GM12878 (cell line): ENCODE results near the gene GBX1. TPM values are rescaled to one million over a fixed set of nuclear protein-coding genes. Genes with fewer than 3 reads are reported as not detected.

Experiments used
- ATAC-seq: fragments of 200-7000 bp; cut with Tn5 transposase; 3 replicates; pipeline ENCODE4 v1.9.1; 2020; ENCODE audit warnings: mild to moderate bottlenecking, moderate library complexity
- BruUV-seq: library from RNA; stranded (reverse); fragments of 400-500 nt; replicated peaks from 2 replicates; lab custom pipeline; 2021; lab: Mats Ljungman, UMichigan
- CTCF ChIA-PET: fragments of 300-600 bp; sonication (Branson Sonifier 250); formaldehyde crosslinking; extraction: SDS; loops from one replicate; lab custom pipeline; 2021; ENCODE audit warnings: inconsistent platforms; lab: Yijun Ruan, JAX
- POLR2A ChIA-PET: fragments of 350-600 bp; formaldehyde crosslinking; extraction: SDS; loops from one replicate; lab custom pipeline; 2021; ENCODE audit warnings: inconsistent platforms; lab: Charles Lee
- RAD21 ChIA-PET: fragments of 300-600 bp; sonication (Branson Sonifier 250); formaldehyde crosslinking; loops from one replicate; lab custom pipeline; 2023; ENCODE audit warnings: antibody characterized with exemption; ENCODE audit not compliant: unreplicated experiment; lab: Charles Lee
- SMC1A ChIA-PET: fragments of 300-600 bp; sonication (Branson Sonifier 250); formaldehyde crosslinking; loops from one replicate; lab custom pipeline; 2023; ENCODE audit not compliant: unreplicated experiment, uncharacterized antibody; lab: Charles Lee
- DNase-seq: peaks from one replicate; pipeline ENCODE4 v3.0.0-alpha.2; 2011; ENCODE audit warnings: low read depth, low spot score
- FAIRE-seq: peaks from 3 replicates; lab custom pipeline; 2011; peaks lifted over from hg19 to GRCh38; lab: Jason Lieb, UNC
- H2AFZ ChIP-seq: 2 replicates; pipeline ENCODE4 v1.6.0; 2011; ENCODE audit warnings: low read depth, low read length, control low read depth; ENCODE audit not compliant: control insufficient read depth
- H3K27ac ChIP-seq: 2 replicates; pipeline ENCODE4 v1.5.1; 2011; ENCODE audit warnings: control low read depth; ENCODE audit not compliant: control insufficient read depth, insufficient read depth
- H3K27me3 ChIP-seq, 2 experiments: replicated peaks in 1 of 2; 2 replicates each; pipeline versions ENCODE4 v1.6.0 to v1.6.1; 2011; ENCODE audit warnings: low read length in 1 of 2; ENCODE audit not compliant: control insufficient read depth in 2 of 2, insufficient read depth in 2 of 2
- H3K36me3 ChIP-seq, 2 experiments: 2 replicates each; pipeline ENCODE4 v1.5.1; 2011; ENCODE audit warnings: low read length in 1 of 2; ENCODE audit not compliant: control insufficient read depth in 2 of 2, insufficient read depth in 2 of 2
- H3K4me1 ChIP-seq: 2 replicates; pipeline ENCODE4 v1.6.1; 2011; ENCODE audit warnings: mild to moderate bottlenecking, low read length, moderate library complexity, mixed read lengths; ENCODE audit not compliant: control insufficient read depth, insufficient read depth
- H3K4me2 ChIP-seq: 2 replicates; pipeline ENCODE4 v1.6.0; 2011; ENCODE audit warnings: control low read depth; ENCODE audit not compliant: control insufficient read depth, insufficient read depth
- H3K4me3 ChIP-seq: fragments of 200-600 bp; sonication (generic); 2 replicates; pipeline ENCODE4 v1.5.1; 2016
- H3K79me2 ChIP-seq: 2 replicates; pipeline ENCODE4 v1.6.0; 2011; ENCODE audit warnings: low read length; ENCODE audit not compliant: control insufficient read depth, insufficient read depth
- H3K9ac ChIP-seq: 2 replicates; pipeline ENCODE4 v1.8.0; 2011; ENCODE audit warnings: low read length, control low read depth, mixed read lengths; ENCODE audit not compliant: control insufficient read depth, insufficient read depth
- H3K9me3 ChIP-seq: replicated peaks from 3 replicates; pipeline ENCODE4 v1.5.1; 2011; ENCODE audit warnings: mild to moderate bottlenecking, low read length; ENCODE audit not compliant: control insufficient read depth, insufficient read depth
- H4K20me1 ChIP-seq: 2 replicates; pipeline ENCODE4 v1.6.0; 2011; ENCODE audit not compliant: control insufficient read depth, insufficient read depth
- ATF2 ChIP-seq: IDR thresholded peaks from 2 replicates; pipeline ENCODE4 v1.6.1; 2012; ENCODE audit warnings: low read length, inconsistent platforms
- BHLHE40 ChIP-seq, 2 experiments: fragments of 450-650 bp in 1 of 2; IDR thresholded peaks; 2 replicates each; pipeline ENCODE4 v1.6.1; 2011 to 2017; ENCODE audit warnings: low read depth in 2 of 2, borderline replicate concordance in 1 of 2, improper control_type of control experiment in 1 of 2, low read length in 1 of 2, mild to moderate bottlenecking in 1 of 2
- E4F1 ChIP-seq: fragments of 450-650 bp; IDR thresholded peaks from 2 replicates; pipeline ENCODE4 v1.6.1; 2018; ENCODE audit warnings: borderline replicate concordance, mild to moderate bottlenecking; ENCODE audit not compliant: partially characterized antibody
- IKZF2 ChIP-seq, 2 experiments: fragments of 450-650 bp; IDR thresholded peaks; 2 replicates each; pipeline ENCODE4 v1.6.1; 2017; ENCODE audit warnings: mild to moderate bottlenecking in 2 of 2, moderate library complexity in 2 of 2
- MYB ChIP-seq: fragments of 150-350 bp; IDR thresholded peaks from 2 replicates; pipeline ENCODE4 v1.6.1; 2014; ENCODE audit warnings: mild to moderate bottlenecking, low read depth, low read length, borderline replicate concordance
- PAX5 ChIP-seq: IDR thresholded peaks from 2 replicates; pipeline ENCODE4 v1.6.1; 2011; ENCODE audit warnings: low read depth, low read length, borderline replicate concordance
- POLR2AphosphoS2 ChIP-seq: IDR thresholded peaks from 2 replicates; pipeline ENCODE4 v1.6.1; 2011; ENCODE audit warnings: low read depth, mild to moderate bottlenecking, low read length, improper control_type of control experiment, moderate library complexity
- RAD21 ChIP-seq: IDR thresholded peaks from 2 replicates; pipeline ENCODE4 v1.6.1; 2011; ENCODE audit warnings: mild to moderate bottlenecking, low read depth, low read length, moderate library complexity; ENCODE audit not compliant: insufficient read depth
- RB1 ChIP-seq: fragments of 450-650 bp; formaldehyde crosslinking; IDR thresholded peaks from 2 replicates; pipeline ENCODE4 v1.6.1; 2017; ENCODE audit warnings: mild to moderate bottlenecking, borderline replicate concordance
- SMC3 ChIP-seq: IDR thresholded peaks from 2 replicates; pipeline ENCODE4 v1.6.1; 2011; ENCODE audit warnings: low read length, improper control_type of control experiment, borderline replicate concordance
- TBL1XR1 ChIP-seq: IDR thresholded peaks from 2 replicates; pipeline ENCODE4 v1.6.1; 2012; ENCODE audit warnings: low read depth, low read length, improper control_type of control experiment
- YY1 ChIP-seq: IDR thresholded peaks from 2 replicates; pipeline ENCODE4 v1.6.1; 2011; ENCODE audit warnings: low read depth, mild to moderate bottlenecking, low read length
- WGBS: methylation state at CpG from one replicate; pipeline ENCODE4 v1.1.6; 2016; ENCODE audit warnings: low lambda C conversion rate; ENCODE audit not compliant: insufficient replicate concordance, insufficient coverage; ENCODE audit errors: missing lambda C conversion rate; 5-methylcytosine and 5-hydroxymethylcytosine counted together
- in situ Hi-C: fragments of 300-500 bp; cut with MboI; formaldehyde crosslinking; loops from 9 replicates; pipeline ENCODE4 v1.14.3; 2018; ENCODE audit warnings: mixed read lengths
- intact Hi-C: fragments of 100-400 bp; cut with micrococcal nuclease; formaldehyde crosslinking; loops from one replicate; pipeline ENCODE4 v1.14.2; 2022; ENCODE audit not compliant: unreplicated experiment
- polyA plus RNA-seq, 11 experiments: library from polyadenylated mRNA; depleted of rRNA in 4 of 11; unstranded in 6 of 11; stranded (reverse) in 5 of 11; fragments of >200 nt; fragmentation: Nextera tagmentation in 4 of 11; fragmentation: Illumina TruSeq in 1 of 11; extraction: Ambion mirVana in 4 of 11; extraction: Trizol in 1 of 11; gene quantifications; 1 replicate in 1 of 11; 2 replicates in 10 of 11; pipeline versions ENCODE4 v1.2.1 to v1.2.3, GENCODE V29; 2011 to 2016; ENCODE audit warnings: inconsistent platforms in 2 of 11, missing spikeins in 2 of 11, low read depth in 1 of 11
- total RNA-seq, 4 experiments: library from RNA; depleted of rRNA in 3 of 4; stranded (reverse); fragments of >200 nt in 3 of 4; fragmentation: Illumina TruSeq in 1 of 4; extraction: Trizol in 1 of 4; gene quantifications; 2 replicates each; pipeline versions ENCODE4 v1.2.1 to v1.2.3, GENCODE V29; 2013 to 2021
- TF ChIP-seq, protein P1 (sequence below), 3 experiments: IDR thresholded peaks in 2 of 3; conservative IDR thresholded peaks in 1 of 3; 2 replicates each; pipeline ENCODE4 v1.5.1; 2011; ENCODE audit warnings: low read depth in 3 of 3, low read length in 3 of 3, mild to moderate bottlenecking in 3 of 3, control low read depth in 2 of 3, moderate library complexity in 2 of 3, inconsistent platforms in 1 of 3, mixed read lengths in 1 of 3; ENCODE audit not compliant: control insufficient read depth in 2 of 3, insufficient read depth in 1 of 3; ENCODE audit errors: extremely low read depth in 1 of 3
- TF ChIP-seq, protein P2 (sequence below): IDR thresholded peaks from 2 replicates; pipeline ENCODE4 v1.6.1; 2012; ENCODE audit warnings: low read depth, low read length, improper control_type of control experiment

GBX1 gene
- total and polyA plus RNA-seq, 10 of the 15 experiments (the other 5 are each of a cell fraction or from before 2014, with no cell fraction given), result not detected

DNA sequence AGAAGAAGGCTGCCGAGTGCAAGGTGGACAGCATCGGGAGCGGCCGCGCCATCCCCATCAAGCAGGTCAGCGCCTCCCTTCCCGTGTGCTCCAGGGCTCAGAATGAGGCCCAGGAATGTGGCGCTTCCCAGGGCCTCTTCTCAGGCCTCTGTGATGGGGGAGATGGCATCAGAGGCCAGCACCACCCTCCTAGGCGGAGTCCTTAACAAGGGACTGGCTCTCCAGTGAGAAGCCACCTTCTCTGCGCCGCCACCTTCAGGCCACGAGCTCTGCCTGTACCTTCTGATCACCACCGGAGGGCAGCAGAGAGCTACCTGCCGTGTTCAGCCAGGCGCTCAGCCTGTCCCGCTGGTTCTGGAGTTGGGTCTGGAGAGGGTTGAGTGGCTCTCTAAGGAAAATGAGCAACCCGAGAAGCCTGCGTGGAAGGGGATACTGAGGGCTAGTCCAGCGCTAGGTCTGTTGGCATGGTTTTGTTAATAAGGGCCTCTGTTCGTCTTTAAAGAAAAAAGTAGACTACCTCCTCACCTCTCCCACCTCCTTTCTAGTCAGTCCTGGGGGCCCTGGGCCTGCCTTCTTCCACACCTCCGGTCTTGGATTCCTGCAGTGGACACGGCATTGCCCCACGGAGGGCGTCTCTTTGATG is 43.6 kb downstream of the GBX1 start:
- BruUV-seq, result no TSS peak
- Histone ChIP-seq H3K9ac (no peak overlapping the region), H4K20me1 (no peaks in the 10 kb centered on the region), H3K79me2 (no peaks in the 10 kb centered on the region), H2AFZ (no peak overlapping the region), H3K4me1 (no peaks in the 10 kb centered on the region), H3K36me3 (peaks cover 9 to 19% of the 10 kb centered on the region in 2 experiments; a peak in 3 of 4 replicates), H3K27ac (no peak overlapping the region), H3K4me2 (no peak overlapping the region), H3K9me3 (no peaks in the 10 kb centered on the region), H3K4me3 (no peak overlapping the region), H3K27me3 (no peaks in the 10 kb centered on the region)
- WGBS, result 44% methylated on average over 24 of the region's 24 CpGs
- intact Hi-C loops (loop anchor here (1.0 kb wide), 3 partner anchors 48 to 179 kb away; no protein-coding TSS in a partner anchor), in situ Hi-C loops (no loop called here)
- POLR2A ChIA-PET, result no interaction called here
- TF ChIP-seq, protein P1, sequence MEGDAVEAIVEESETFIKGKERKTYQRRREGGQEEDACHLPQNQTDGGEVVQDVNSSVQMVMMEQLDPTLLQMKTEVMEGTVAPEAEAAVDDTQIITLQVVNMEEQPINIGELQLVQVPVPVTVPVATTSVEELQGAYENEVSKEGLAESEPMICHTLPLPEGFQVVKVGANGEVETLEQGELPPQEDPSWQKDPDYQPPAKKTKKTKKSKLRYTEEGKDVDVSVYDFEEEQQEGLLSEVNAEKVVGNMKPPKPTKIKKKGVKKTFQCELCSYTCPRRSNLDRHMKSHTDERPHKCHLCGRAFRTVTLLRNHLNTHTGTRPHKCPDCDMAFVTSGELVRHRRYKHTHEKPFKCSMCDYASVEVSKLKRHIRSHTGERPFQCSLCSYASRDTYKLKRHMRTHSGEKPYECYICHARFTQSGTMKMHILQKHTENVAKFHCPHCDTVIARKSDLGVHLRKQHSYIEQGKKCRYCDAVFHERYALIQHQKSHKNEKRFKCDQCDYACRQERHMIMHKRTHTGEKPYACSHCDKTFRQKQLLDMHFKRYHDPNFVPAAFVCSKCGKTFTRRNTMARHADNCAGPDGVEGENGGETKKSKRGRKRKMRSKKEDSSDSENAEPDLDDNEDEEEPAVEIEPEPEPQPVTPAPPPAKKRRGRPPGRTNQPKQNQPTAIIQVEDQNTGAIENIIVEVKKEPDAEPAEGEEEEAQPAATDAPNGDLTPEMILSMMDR (IDR thresholded peaks at IDR 0.05 in 2 of 3, conservative IDR thresholded peaks at IDR 0.05 in 1 of 3; ENCODE audit: control insufficient read depth in 2 of 3, extremely low read depth in 1 of 3, insufficient read depth in 1 of 3, low read depth in 3 of 3, low read length in 3 of 3), result peak; percentile 99; a peak in 5 of 6 replicates
- TF ChIP-seq YY1 (0 out of 2 replicates have a peak, but pooled peaks have one; percentile 47), POLR2AphosphoS2 (no peak), TBL1XR1 (no peak), SMC3 (peak; percentile 81), E4F1 (no peak), BHLHE40 (IDR thresholded peaks at IDR 0.05; ENCODE audit: borderline replicate concordance in 1 of 2, low read depth in 2 of 2, low read length in 1 of 2) (peak in 1 of 2 experiments; percentile 29; a peak in 1 of 4 replicates), ATF2 (no peak), IKZF2 (IDR thresholded peaks at IDR 0.05) (no peak), RB1 (0 out of 2 replicates have a peak, but pooled peaks have one; percentile 49), PAX5 (peak; percentile 69; the same call in 1 of the 2 replicates), RAD21 (peak; percentile 86), MYB (0 out of 2 replicates have a peak, but pooled peaks have one; percentile 19)
- TF ChIP-seq, protein P2, sequence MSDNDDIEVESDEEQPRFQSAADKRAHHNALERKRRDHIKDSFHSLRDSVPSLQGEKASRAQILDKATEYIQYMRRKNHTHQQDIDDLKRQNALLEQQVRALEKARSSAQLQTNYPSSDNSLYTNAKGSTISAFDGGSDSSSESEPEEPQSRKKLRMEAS, result 0 out of 2 replicates have a peak, but pooled peaks have one; percentile 28
- RAD21 ChIA-PET, result interaction anchor here (1.0 to 1.4 kb wide), 3 partner anchors 26 to 226 kb away, joined by 3 to 16 read pairs (median 3); no protein-coding TSS in a partner anchor
- DNase-seq (no peak), FAIRE-seq (peak; percentile 89), ATAC-seq (peak; percentile 99)
- CTCF ChIA-PET, result interaction anchor here (0.6 to 3.5 kb wide), 33 partner anchors 8 to 228 kb away, joined by 3 to 41 read pairs (median 4); partner anchors contain the start of genes ABCB8, ABCF2, NOS3 and SLC4A2
- SMC1A ChIA-PET, result interaction anchor here (0.6 to 1.0 kb wide), 4 partner anchors 115 to 227 kb away, joined by 3 to 10 read pairs (median 3); no protein-coding TSS in a partner anchor
